Adrenal gland (tissue), 12 donors: ENCODE data around the gene MYO1B. TPM values are rescaled to one million over a fixed set of nuclear protein-coding genes. Genes with fewer than 3 reads are reported as not detected.

ENCODE experiments used
- DNase-seq, 7 donors: peaks; one replicate each; pipeline ENCODE4 v3.0.0-alpha.2; 2019 to 2020
- H3K27ac ChIP-seq, 5 donors: fragments of 200-600 bp; sonication (generic) in 4 of 5; 1 replicate in 3 of 5; 2 replicates in 2 of 5; pipeline versions ENCODE4 v1.5.1 to v1.8.0; 2016 to 2020; ENCODE audit warnings: mild to moderate bottlenecking in 1 of 5
- H3K27me3 ChIP-seq: fragments of 200-600 bp; 2 replicates; pipeline ENCODE4 v1.8.0; 2021
- H3K36me3 ChIP-seq, 2 donors: fragments of 200-600 bp; replicated peaks in 1 of 2; 1 replicate in 1 of 2; 2 replicates in 1 of 2; pipeline versions ENCODE4 v1.5.1 to v1.8.0; 2018 to 2022
- H3K4me1 ChIP-seq, 2 donors: fragments of 200-600 bp; replicated peaks in 1 of 2; 1 replicate in 1 of 2; 2 replicates in 1 of 2; pipeline versions ENCODE4 v1.5.1 to v1.8.0; 2018 to 2021
- H3K4me3 ChIP-seq, 4 donors: fragments of 200-600 bp; sonication (generic) in 3 of 4; one replicate each; pipeline ENCODE4 v1.5.1; 2016 to 2018
- H3K9me3 ChIP-seq, 3 donors: fragments of 200-600 bp; sonication (generic) in 1 of 3; replicated peaks in 1 of 3; 1 replicate in 2 of 3; 2 replicates in 1 of 3; pipeline versions ENCODE4 v1.5.1 to v1.8.0; 2016 to 2021
- CTCF ChIP-seq, 6 experiments: fragments of 450-650 bp in 4 of 6; fragments of 200-600 bp in 2 of 6; sonication (generic) in 1 of 6; IDR thresholded peaks; 1 replicate in 5 of 6; 2 replicates in 1 of 6; pipeline versions ENCODE4 v1.5.1 to v1.8.0; 2016 to 2021; ENCODE audit warnings: antibody characterized with exemption in 6 of 6, mild to moderate bottlenecking in 2 of 6, moderate library complexity in 1 of 6
- POLR2A ChIP-seq, 2 donors: fragments of 450-650 bp; IDR thresholded peaks; one replicate each; pipeline ENCODE4 v1.6.1; 2017; ENCODE audit warnings: antibody characterized with exemption in 2 of 2, mild to moderate bottlenecking in 2 of 2, moderate library complexity in 1 of 2
- WGBS, 4 donors: extraction: QIAGEN DNeasy Blood & Tissue Kit in 2 of 4; methylation state at CpG; one replicate each; pipeline versions ENCODE4 v1.1.5 to v1.1.7; 2013 to 2017; 5-methylcytosine and 5-hydroxymethylcytosine counted together
- intact Hi-C, 2 donors: fragments of 100-400 bp; cut with DNase I; formaldehyde crosslinking; loops; one replicate each; pipeline versions ENCODE4 v1.14.1 to v1.15.0; 2022 to 2023
- polyA plus RNA-seq, 3 donors: library from polyadenylated mRNA; stranded (reverse); fragments of 200-250 nt in 2 of 3; fragments of 350-450 nt in 1 of 3; fragmentation: Illumina TruSeq in 1 of 3; extraction: RNeasy Lipid Tissue Mini Kit (QIAGEN cat#74804) in 1 of 3; gene quantifications; one replicate each; pipeline ENCODE4 v1.2.3, GENCODE V29; 2013 to 2014
- small RNA-seq, 2 donors: library from RNA; depleted of rRNA; stranded (forward); fragments of <200 nt; gene quantifications; one replicate each; pipeline ENCODE3, GENCODE V24; 2016
- total RNA-seq, 9 donors: library from RNA; depleted of rRNA in 4 of 9; stranded (reverse); fragments of >200 nt in 4 of 9; fragments of 120-200 nt in 1 of 9; fragmentation: NEBNext Ultra II Directional in 1 of 9; extraction: Animal tissue kit (Norgen Biotek cat#: 25700) in 1 of 9; gene quantifications; one replicate each; pipeline versions ENCODE4 v1.1.0 to v1.2.4, GENCODE V29; 2013 to 2023
- donor health status: healthy with polysubstance abuse.
- donor health status: Bipolar disorder and iron deficiency.
- donor health status: DM: yes; HTN: yes; CAD: no.
- donor health status: DM: no; HTN: no; CAD: no.
- donor health status: DM: no; HTN: no; CAD: no.
- donor health status: DM: yes; HTN: yes; CAD: no.

Gene MYO1B
- total and polyA plus RNA-seq, 12 donors: 6.9 to 24.0 (median 14.0) TPM

DNA sequence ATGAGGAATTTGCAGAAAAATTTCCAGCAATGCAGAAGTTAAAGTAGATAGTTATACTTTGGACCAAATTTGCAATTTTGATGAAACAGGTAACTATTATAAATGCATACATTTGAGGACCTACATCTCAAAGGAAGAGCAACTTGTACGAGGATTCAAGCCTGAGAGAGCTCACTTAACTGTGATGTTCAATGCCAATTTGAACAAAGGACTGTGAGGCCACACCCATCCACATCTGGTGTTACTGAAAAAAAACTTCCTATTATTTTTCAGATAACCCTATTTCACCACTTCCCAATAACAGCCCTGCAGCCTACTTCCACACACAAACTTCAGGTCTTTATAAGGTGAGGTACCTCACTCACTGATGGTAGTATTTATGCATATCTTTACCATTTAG, 229.3 kb downstream of the MYO1B start:
- intact Hi-C loops: no loop called here
- no peak for TF ChIP-seq POLR2A (IDR thresholded peaks at IDR 0.05)
- no peak for TF ChIP-seq CTCF (IDR thresholded peaks at IDR 0.05)
- Histone ChIP-seq H3K36me3 (no peaks in the 10 kb centered on the region), H3K27me3 (no peaks in the 10 kb centered on the region), H3K27ac (no peak overlapping the region), H3K4me3 (no peak overlapping the region), H3K4me1 (no peaks in the 10 kb centered on the region), H3K9me3 (no peaks in the 10 kb centered on the region)
- DNase-seq: no peak
- 48 to 64% (median 51%) methylated on average over 1 of the region's 1 CpG for WGBS, 4 donors

Small RNA genes within 50 kb of the gene (small RNA-seq; reads per million reads assigned to genes)
- 0 reads per million in 2 donors for gene RNU6-1045P

Other genes with a start within 250 kb of the MYO1B start
- 100 to 1,000 TPM in 2 of 9 donors, 10 to 100 TPM in 7; 45.6 to 165 (median 79.4) TPM for gene STAT1, start 231.2 kb upstream of the MYO1B start, total RNA-seq
- gene STAT1, start 231.2 kb upstream of the MYO1B start, polyA plus RNA-seq: 10 to 100 TPM; 11.9 to 99.5 (median 17.1) TPM
- 1 to 10 TPM in 6 of 9 donors, under 1 TPM in 3; 0.52 to 4.9 (median 1.3) TPM for gene STAT4, start 94.4 kb upstream of the MYO1B start, total RNA-seq
- gene STAT4, start 94.4 kb upstream of the MYO1B start, polyA plus RNA-seq: 1 to 10 TPM; 1.8 to 5.1 (median 4.1) TPM